Cortex of kidney (tissue), 1 donor: ENCODE data around the gene ZBTB17.
"Not testable (repeated sequence)": the region's sequence is repeated elsewhere in the genome, so short reads cannot be mapped to it uniquely, and the experiment has no call there.

ENCODE experiments used
- DNase-seq: peaks from one replicate; lab custom pipeline; 2025; lab: John Stamatoyannopoulos, UW

Gene ZBTB17

DNA sequence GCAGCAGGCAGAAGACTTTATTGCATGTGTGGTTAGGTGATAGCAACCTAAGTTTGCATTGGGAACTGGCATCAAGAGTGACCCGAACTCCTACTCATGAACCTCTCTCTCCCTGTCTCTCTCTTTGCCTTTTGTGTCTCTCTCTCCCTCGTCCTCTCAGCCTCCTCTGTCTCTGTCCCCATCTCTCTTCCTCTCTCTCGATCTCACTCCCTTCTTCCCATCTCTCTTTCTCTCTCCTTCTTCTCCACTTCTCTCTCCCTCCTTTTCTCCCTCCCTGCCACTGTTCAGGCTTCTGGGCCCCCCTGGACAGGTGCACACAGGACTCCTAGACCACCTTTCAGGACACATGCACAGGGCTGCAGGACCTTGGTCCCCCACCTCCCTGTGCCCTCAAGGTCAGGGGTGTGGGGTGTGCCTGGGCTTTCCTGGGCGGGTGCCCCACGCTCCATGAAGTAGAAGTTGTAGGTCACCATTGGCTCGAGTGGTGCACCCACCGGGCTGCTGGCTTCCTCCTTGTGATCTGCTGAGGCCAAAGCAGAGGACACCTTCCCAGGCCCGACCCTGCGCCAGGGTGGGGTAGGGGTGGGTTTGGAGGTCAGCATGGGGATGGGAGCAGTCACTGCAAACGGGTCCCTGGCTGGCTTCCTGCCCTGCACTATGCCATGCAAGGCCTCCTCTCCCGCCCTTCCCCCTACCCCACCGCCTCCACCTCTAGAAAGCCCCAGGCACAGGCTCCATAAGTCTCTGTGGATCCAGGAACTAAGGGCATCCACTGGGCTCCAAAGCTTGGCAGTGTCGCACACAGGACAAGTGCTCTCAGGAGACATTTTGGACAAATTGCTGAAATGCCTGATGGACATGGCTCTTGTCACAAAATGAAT lies 13.2 kb upstream of the ZBTB17 start:
- DNase-seq: no peak

DNA sequence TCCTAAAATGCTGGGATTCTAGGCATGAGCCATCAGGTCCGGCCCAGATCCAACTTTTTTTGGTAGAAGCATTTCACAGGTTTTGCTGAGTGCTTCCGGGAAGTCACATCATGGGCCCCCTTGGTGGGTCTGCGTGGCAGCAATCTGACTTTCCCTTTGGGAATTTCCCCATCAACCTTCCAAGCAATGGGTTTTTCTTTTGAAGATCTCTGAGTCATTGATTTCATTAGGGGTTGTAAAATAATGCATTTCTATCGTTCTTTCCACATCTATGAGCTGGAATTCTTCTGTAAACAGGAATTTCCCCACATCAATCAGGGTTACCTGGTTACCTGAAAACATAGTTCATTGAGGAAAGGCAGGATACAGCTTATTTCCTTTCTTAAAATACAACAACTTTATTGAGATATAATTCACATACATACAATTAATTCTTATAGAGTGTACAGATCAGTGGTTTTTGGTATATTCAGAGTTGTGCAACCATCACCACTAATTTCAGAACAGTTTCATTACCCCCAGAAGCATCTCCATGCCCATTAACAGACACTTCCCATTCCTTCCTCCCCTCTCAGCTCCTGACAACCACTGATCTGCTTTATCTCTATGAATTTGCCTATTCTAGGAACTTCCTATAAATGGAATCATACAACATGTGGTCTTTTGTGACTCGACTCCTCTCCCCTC lies 9.9 kb upstream of the ZBTB17 start:
- no peak for DNase-seq

DNA sequence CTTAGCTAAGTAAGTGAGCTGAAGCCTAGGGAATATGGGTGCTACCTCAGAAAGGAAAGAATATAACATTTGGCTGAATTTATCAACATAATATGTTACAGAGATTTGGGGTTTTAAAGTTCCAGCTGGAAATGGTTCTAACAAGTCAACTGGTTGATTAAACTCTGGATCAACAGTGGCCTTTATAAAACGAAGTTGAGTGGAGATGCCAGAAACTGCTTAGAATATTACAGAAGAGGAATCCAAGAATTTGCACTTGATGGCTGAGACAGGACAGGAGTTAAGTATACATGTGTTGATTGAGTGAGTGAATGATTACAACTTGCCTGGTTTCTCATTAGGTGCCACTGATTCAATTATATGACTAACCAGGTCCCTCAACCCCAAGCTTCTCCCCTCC lies 7.4 kb upstream of the ZBTB17 start:
- no peak for DNase-seq

DNA sequence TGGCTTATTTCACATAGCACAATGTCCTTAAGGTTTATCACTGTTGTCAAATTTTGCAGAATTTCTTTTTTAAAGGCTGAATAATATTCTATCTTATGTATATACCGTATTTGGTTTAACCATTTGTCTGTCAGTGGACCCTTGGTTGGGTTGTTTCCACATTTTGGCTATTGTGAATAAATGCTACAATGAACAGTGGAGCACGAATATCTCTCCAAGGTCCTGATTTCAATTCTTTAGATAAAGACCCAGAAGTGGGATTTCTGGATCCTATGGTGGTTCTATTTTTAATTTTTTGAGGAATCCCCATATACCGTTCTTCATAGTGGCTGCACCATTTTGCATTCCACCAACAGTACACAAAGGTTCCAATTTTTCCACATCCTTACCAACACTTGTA lies 5.8 kb upstream of the ZBTB17 start:
- DNase-seq: no peak

DNA sequence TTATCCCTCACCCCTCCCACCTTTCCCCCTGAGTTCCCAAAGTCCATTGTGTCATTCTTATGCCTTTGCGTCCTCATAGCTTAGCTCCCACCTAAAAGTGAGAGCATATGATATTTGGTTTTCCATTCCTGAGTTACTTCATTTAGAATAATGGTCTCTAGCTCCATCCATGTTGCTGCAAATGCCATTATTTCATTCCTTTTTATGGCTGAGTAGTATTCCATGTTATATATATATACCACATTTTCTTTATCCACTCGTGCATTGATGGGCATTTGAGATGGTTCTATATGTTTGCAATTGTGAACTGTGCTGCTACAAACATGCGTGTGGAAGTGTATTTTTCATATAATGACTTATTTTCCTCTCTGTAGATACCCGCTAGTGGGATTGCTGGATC lies 2.0 kb upstream of the ZBTB17 start:
- not testable (repeated sequence) for DNase-seq

DNA sequence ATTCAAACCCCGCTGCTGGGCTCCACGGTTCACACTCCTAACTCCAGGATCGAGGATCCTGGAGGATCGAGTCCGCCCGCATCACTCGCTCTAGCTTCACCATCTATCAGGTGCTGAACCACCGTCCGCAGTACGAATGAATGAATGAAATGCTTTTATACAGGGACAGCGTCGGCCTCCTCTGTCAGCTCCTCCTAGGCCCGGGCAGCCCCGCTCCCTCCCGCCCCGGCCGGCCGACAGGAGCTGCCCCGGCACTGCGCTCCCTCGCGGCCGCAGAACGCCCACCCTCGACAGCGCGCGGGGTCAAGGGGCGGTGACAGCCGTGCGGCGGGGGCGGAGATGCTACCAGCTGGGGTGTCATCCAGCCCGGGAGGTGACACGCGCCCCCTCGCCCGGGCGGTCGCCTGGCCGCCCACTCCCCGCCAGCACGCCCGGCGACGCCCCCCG lies 520 bp downstream of the ZBTB17 start:
- DNase-seq: no peak

DNA sequence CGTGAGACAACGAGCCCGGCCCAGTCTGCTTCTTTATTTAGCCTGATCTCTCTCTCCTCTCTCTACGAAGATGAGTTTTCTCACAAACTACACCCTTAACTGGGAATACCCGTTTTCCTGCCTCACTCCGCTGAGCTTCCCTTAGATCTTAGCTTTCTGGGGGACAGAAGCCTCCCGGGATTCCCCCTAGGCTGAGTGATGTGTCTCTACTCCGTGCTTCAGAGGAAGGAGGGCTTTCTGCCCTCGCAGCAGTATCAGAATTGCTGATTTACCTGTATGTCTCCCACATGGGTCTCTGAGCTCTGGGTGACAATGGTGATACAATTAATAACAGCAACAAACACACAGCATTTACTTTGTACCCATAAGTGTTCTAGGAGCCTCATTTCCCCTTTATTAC lies 1.0 kb downstream of the ZBTB17 start:
- DNase-seq: no peak

DNA sequence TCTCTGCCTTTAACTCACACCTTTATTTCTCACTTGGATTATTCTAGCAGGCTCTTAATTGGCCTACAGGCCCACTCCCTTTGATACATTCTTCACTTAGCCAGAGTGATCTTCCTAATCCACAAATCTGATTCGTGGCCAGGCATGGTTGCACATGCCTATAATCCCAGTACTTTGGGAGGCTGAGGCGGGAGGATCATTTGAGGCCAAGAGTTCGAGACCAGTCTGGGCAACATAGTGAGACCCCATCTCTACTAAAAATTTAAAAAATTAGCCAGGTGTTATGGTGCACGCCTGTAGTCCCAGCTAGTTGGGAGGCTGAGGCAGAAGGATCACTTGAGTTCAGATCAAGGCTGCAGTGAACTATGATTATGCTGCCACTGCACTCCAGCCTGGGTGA lies 2.1 kb downstream of the ZBTB17 start:
- no peak for DNase-seq

DNA sequence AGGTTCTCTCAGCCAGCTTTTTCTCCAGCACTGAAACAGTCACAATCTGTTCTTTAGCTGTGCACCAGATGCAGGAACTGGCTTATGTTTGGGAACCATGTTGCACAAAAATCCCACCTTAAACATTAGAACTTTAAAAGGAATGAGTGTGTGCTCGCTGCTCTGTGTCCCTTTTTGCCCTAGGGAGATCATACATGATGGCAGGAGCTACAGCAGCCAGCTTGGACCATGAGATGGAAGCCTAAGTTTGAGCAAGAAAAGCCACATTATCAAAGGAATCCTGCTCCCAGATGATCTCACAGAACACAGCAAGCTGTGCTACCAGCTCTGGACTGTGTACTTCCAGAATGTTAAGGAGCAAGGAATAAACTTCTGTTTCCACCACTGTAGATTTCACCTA lies 3.5 kb downstream of the ZBTB17 start:
- DNase-seq: no peak

DNA sequence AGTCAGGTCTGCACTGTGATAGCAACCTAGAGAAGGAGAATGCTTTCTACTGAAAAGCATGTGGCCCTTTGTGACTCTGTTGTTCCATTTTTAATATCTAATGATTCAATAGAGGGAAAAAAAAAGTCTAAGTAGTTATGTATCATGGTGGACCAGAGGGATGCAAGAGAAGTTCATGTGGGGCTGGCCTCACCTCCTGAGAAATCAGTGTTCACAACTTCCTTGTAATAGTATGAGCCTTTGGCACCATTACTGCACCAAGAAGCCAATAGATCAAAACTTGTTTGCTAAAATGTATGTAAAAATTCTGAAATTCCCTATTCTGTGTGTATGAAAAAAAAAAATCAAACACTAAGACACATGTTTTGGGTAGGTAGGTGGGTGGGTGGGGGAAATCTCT lies 5.0 kb downstream of the ZBTB17 start:
- DNase-seq: no peak

DNA sequence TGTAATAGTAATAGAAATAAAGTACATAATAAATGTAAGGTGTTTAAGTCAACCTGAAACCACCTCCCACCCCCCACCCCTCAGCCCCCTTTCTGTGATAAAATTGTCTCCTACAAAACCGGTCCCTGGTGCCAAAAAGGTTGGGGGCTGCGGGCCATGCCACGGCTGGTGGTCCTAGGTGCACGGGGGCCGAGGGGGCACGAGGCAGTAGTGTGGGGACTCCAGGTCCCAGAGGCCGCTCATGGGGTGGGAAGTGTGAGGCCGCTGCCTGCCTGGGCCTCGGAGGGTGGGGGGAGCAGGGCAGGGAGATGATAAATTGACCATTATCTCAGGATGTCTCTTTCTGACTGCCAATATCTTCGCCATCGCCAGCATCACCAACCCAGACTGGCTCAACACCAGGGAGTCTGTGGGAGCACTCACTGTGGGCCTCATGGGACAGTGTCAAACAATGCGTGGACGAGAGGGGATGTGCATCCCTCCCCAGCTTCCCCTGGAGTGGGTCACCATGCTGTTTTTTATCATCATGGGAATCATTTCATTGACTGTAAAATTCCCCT lies 6.5 kb downstream of the ZBTB17 start:
- DNase-seq: no peak

DNA sequence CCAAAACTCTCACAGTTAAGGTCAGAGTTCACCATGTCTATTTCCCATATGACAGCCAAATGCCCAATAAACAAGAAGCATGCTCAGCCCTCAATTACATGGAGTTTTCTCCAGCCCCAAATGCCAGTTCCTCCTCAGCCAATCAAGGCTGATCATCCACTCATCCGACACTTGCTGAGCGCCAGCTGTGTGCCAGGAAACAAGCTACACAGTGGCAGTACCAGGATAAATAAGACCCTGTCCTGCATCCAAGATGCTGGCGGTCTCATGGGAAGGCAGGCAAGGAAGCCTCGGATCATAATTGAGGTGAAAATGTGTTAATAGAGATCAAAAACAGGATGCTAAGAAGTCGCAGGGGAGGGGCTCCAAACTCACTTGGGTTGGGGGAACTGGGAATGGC lies 7.7 kb downstream of the ZBTB17 start:
- DNase-seq: no peak

DNA sequence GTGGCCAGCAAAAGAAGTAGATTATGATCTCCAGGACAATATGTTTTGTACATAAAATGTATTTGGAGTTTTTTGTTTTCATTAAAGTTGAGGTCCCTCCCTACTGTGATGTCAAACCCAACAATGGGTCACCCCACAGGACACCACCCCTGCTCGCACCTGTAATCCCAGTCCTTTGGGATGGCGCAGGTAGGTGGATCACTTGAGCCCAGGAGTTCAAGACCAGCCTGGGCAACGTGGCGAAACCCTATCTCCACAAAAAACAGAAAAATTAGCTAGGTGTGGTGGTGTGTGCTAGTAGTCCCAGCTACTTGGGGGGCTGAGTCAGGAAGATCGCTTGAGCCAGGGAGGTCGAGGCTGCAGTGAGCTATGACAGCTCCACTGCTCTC lies 9.0 kb downstream of the ZBTB17 start:
- DNase-seq: no peak

DNA sequence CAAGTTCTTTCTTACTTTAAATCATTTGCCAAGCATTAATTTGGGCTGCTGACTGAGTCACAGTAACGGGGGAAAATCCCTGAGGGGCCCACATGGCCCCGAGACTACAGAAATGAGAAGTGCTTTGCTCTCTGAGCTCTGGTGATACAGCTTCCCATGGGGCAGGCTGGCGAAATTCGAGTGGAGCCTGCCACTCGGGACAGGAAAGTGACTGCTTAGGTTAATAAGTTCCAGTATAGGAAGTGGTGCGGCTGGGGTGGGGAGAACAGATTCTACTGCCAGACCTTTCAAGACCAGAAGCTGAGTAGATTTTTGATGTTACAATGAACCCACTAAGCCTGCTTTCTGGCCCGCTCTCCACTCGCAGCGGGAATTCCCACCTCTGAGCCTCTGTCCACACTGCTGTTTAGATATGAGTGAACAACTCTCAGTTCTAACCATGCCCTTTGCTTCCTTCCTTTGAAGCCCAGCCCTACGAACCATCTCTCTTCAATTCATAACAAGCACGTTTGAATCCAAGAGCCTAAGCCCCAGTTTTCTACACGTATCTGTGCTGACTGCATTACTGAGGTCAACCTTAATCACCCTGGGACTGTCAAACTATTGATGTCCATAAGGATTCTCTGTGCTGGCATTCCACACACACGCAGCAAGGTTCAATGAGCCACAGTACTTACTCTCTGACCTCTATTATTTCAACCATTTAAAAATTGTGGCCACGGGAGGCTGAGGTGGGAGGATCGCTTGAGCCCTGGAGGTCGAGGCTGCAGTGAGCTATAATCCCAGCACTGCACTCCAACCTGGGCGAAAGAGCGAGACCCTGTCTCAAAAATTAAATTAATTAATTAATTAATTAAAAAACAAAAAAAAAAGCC lies 9.6 kb downstream of the ZBTB17 start:
- DNase-seq: no peak

DNA sequence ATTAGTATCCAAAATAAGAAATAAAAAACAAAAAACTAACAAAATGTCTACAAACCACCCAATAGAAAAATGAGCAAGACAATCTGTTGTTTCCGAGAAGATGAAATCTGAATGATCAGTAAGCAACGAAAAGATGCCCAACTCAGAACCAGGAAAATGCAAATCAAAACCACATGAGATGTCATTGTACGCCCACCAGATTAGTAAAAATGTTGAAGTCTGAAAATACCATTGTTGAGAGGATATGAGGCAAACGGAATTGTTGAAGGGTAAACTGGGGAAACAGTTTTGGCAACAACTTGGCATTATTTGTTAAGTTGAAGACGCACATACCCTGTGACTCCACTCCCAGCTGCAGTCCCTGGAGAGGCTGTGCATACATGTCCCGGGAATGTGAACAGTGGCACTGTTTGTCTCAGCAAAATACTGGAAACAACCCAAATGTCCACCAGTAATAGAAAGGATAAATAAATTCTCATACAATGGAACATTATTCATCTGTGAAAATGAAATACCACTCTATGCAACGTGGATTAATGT lies 10.6 kb downstream of the ZBTB17 start:
- DNase-seq: no peak

DNA sequence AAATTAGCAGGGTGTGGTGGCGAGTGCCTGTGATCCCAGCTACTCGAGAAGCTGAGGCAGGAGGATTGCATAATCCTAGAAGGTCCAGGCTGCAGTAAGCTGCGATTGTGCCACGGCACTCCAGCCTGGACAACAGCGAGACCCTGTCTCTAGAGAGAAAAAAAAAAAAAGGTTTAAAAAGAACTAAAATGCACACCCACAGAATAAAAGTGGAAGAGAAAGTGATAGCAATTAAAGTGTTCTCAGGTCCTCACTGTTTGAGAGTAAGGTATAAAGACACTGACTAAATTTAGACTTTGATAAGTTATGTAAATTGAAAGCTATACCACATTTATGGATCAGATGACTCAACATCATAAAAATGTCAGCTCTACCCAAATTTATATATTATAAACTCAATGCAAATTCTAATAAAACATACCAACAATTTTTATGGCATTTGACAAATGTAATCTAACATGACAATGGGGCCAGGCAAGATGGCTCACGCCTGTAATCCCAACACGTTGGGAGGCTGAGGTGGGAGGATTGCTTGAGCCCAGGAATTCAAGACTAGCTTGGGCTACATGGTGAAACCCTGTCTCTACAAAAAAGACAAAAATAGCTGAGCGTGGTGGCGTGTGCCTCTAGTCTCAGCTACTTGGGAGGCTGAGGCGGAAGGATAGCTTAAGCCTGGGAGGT lies 11.8 kb downstream of the ZBTB17 start:
- no peak for DNase-seq

DNA sequence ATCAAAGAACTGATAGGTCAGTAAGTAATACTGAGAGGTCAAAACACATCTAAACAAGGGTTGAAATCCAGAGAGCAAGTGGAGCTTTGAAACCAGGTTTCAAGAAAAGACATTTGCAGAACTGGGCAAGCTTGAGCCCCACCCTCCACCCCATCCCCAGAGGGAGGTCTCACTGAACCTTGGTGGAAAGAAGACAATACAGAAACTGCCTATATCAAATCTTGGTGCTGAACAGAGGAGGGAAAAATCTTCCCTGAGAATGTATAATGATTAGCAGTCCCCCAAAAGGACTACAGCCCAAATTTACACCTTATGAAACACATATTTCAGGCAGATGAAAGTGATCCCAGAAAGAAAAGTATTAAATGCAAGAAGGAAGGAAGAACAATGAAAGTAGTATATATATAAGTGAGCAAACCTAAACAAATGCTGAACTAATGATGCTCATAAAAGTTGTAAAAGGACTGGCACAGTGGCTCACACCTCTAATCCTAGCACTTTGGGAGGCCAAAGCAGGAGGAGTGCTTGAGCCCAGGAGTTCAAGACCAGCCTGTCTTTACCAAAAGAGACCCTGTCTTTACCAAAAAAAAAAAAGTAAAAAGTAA lies 12.4 kb downstream of the ZBTB17 start:
- no peak for DNase-seq

DNA sequence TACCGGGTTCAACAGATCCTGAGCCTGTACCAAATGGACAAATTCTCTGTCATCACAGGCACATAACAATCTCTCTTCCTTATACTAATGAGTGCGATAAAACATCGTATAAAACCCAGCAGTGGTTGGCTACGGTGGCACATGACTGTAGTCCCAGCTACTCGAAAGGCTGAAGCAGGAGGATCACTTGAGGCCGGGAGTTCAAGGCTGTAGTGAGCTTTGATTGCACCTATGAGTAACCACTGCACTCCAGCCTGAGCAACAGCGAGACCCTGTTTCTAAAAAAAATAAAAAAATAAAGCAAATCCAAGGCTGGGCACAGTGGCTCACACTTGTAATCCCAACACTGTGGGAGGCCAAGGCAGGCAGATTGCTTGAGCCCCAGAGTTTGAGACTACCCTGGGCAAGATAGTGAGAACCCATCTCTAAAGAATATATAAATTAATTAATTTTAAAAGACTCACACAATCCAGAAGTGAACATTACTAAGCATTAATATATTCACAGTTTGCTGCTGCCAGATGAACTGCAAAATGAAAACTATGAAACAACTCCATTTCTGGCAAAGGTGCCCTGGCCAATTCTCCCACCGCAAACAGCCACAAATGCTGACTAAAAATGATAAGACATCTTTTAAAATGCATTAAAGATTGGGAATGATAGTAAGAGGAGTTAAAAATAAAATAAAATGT lies 13.1 kb downstream of the ZBTB17 start:
- DNase-seq: no peak

DNA sequence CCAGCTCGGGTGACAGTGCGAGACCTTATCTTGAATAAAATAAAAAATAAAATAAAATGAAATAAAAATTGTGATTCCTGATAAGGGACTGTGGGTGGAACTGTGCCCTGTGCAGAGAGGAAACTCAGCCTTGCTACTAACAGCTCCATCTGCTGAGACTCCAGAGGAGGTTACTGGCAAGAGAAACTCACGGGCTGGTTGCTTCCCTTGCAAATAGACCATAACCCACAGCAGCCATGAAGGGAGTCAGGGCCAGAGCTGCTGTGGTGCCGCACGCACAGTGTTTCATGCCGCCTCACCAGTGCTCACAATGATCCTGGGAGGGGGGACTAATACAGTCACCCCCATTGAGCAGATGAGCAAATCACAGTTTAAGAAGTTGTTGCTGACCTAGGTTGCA lies 13.7 kb downstream of the ZBTB17 start:
- DNase-seq: no peak

DNA sequence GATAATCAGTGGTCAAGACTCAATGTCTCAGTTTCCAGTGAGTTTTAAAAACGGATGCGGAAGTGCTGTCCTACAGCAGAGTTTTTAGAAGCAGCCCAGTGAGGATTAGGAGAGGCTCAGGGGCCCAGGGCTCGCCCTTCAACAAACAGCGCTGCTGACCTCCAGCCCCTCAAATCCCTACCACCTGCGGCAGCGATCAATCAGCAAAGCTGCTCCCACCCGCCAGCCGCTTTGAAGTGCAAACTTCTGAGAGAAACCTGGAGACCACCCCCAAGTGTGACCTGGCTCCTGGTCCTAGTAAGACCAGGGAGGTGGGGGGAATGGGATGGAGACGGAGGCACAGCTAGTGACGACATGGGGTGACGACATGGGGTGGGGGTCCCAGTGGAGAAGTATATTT lies 14.4 kb downstream of the ZBTB17 start:
- DNase-seq: no peak
